Common myeloid progenitor, CD34-positive (primary cell): ENCODE results near the gene GTPBP6.
"Not testable (repeated sequence)": the region's sequence is repeated elsewhere in the genome, so short reads cannot be mapped to it uniquely, and the experiment has no call there.

Experiments
- CTCF ChIA-PET: fragments of 350-600 bp; sonication (Branson Sonifier 250); formaldehyde crosslinking; loops from one replicate; lab custom pipeline; 2021; ENCODE audit warnings: antibody characterized with exemption; lab: Charles Lee
- POLR2A ChIA-PET: fragments of 350-600 bp; sonication (Branson Sonifier 250); formaldehyde crosslinking; loops from one replicate; lab custom pipeline; 2021; ENCODE audit warnings: antibody characterized with exemption; lab: Charles Lee
- DNase-seq, 3 donors: peaks; one replicate each; pipeline versions ENCODE4 v3.0.0 to v3.0.0-alpha.2; 2013
- H3K27ac ChIP-seq, 2 experiments: 1 replicate in 1 of 2; 2 replicates in 1 of 2; pipeline ENCODE4 v1.7.0; 2013; ENCODE audit warnings: inconsistent platforms in 2 of 2, low read length in 2 of 2, mild to moderate bottlenecking in 2 of 2, low read depth in 1 of 2, moderate library complexity in 1 of 2; ENCODE audit not compliant: severe bottlenecking in 2 of 2, insufficient read depth in 1 of 2, poor library complexity in 1 of 2
- H3K27me3 ChIP-seq, 5 experiments: replicated peaks in 2 of 5; 1 replicate in 3 of 5; 2 replicates in 2 of 5; pipeline versions ENCODE4 v1.6.1 to v1.7.0; 2013; ENCODE audit warnings: low read length in 4 of 5, mild to moderate bottlenecking in 2 of 5, moderate library complexity in 2 of 5, inconsistent platforms in 1 of 5; ENCODE audit not compliant: insufficient read depth in 5 of 5, control insufficient read depth in 4 of 5
- H3K36me3 ChIP-seq, 4 experiments: 1 replicate in 2 of 4; 2 replicates in 2 of 4; pipeline versions ENCODE4 v1.6.1 to v1.7.0; 2013; ENCODE audit warnings: low read length in 3 of 4, control low read depth in 1 of 4, mild to moderate bottlenecking in 1 of 4; ENCODE audit not compliant: control insufficient read depth in 4 of 4, insufficient read depth in 4 of 4
- H3K4me1 ChIP-seq, 4 experiments: 1 replicate in 3 of 4; 2 replicates in 1 of 4; pipeline versions ENCODE4 v1.6.1 to v1.7.1; 2013; ENCODE audit warnings: low read length in 3 of 4, mild to moderate bottlenecking in 3 of 4, control low read depth in 1 of 4, inconsistent platforms in 1 of 4, moderate library complexity in 1 of 4; ENCODE audit not compliant: control insufficient read depth in 4 of 4, insufficient read depth in 4 of 4; ENCODE audit errors: control extremely low read depth in 1 of 4
- H3K4me3 ChIP-seq, 7 experiments: 1 replicate in 4 of 7; 2 replicates in 3 of 7; pipeline versions ENCODE4 v1.5.1 to v1.7.0; 2013; ENCODE audit warnings: mild to moderate bottlenecking in 7 of 7, low read length in 6 of 7, moderate library complexity in 6 of 7, inconsistent platforms in 2 of 7, low read depth in 2 of 7, control low read depth in 1 of 7; ENCODE audit not compliant: insufficient read depth in 4 of 7, control insufficient read depth in 1 of 7; ENCODE audit errors: extremely low read depth in 1 of 7
- H3K9me3 ChIP-seq, 5 experiments: 1 replicate in 4 of 5; 2 replicates in 1 of 5; pipeline versions ENCODE4 v1.6.1 to v1.7.1; 2013; ENCODE audit warnings: low read length in 4 of 5, mild to moderate bottlenecking in 2 of 5, inconsistent platforms in 1 of 5, low read depth in 1 of 5, moderate library complexity in 1 of 5; ENCODE audit not compliant: control insufficient read depth in 4 of 5, insufficient read depth in 2 of 5; ENCODE audit errors: control extremely low read depth in 1 of 5
- WGBS: methylation state at CpG from one replicate; pipeline ENCODE4 v1.1.5; 2013; ENCODE audit not compliant: insufficient coverage; 5-methylcytosine and 5-hydroxymethylcytosine counted together

GTPBP6 gene

GRCh38 chrX:259692-260355 is 58.8 kb downstream of the GTPBP6 start:
- POLR2A ChIA-PET: no interaction called here
- peaks cover 0 to 6% (median 0%) of the 10 kb centered on the region in 4 experiments for H3K4me1 ChIP-seq
- 72% methylated on average over 19 of the region's 21 CpGs for WGBS
- CTCF ChIA-PET: no interaction called here
- H3K9me3 ChIP-seq: no peaks in the 10 kb centered on the region
- H3K27ac ChIP-seq: no peak overlapping the region
- H3K4me3 ChIP-seq: peak overlapping the region in 1 of 7 experiments; percentile 37
- H3K36me3 ChIP-seq: no peaks in the 10 kb centered on the region
- DNase-seq: peak in 2 of 3 donors; percentile 58 to 63
- H3K27me3 ChIP-seq: no peaks in the 10 kb centered on the region

- Histone ChIP-seq H3K27me3 (no peaks in the 10 kb centered on the region), H3K4me3 (no peak overlapping the region), H3K27ac (no peak overlapping the region), H3K9me3 (peaks cover 0 to 5% (median 0%) of the 10 kb centered on the region in 5 experiments), H3K36me3 (no peaks in the 10 kb centered on the region), H3K4me1 (peaks cover 0 to 6% (median 0%) of the 10 kb centered on the region in 4 experiments)
- no peak for DNase-seq
- POLR2A ChIA-PET: no interaction called here
- CTCF ChIA-PET: no interaction called here
- WGBS: 90% methylated on average over 7 of the region's 8 CpGs
These were observed 60.1 kb downstream of the GTPBP6 start for GRCh38 chrX:258291-259040.

- 85% methylated on average over 15 of the region's 21 CpGs for WGBS
- DNase-seq: no peak
- Histone ChIP-seq H3K9me3 (peaks cover 0 to 5% (median 0%) of the 10 kb centered on the region in 5 experiments), H3K4me1 (peaks cover 0 to 6% (median 0%) of the 10 kb centered on the region in 4 experiments), H3K4me3 (no peak overlapping the region), H3K36me3 (no peaks in the 10 kb centered on the region), H3K27ac (no peak overlapping the region), H3K27me3 (no peaks in the 10 kb centered on the region)
- ChIA-PET POLR2A (no interaction called here), CTCF (no interaction called here)
These were observed 60.8 kb downstream of the GTPBP6 start for GRCh38 chrX:257681-258289.

GRCh38 chrX:257054-257453 is 61.5 kb downstream of the GTPBP6 start:
- H3K36me3 ChIP-seq, H3K4me3 ChIP-seq, H3K4me1 ChIP-seq, H3K27me3 ChIP-seq, H3K9me3 ChIP-seq, POLR2A ChIA-PET, H3K27ac ChIP-seq, DNase-seq, CTCF ChIA-PET: not testable (repeated sequence)
- 98% methylated on average over 14 of the region's 14 CpGs for WGBS

GRCh38 chrX:255923-256331 is 62.7 kb downstream of the GTPBP6 start:
- H3K27me3 ChIP-seq: no peaks in the 10 kb centered on the region
- no peaks in the 10 kb centered on the region for H3K36me3 ChIP-seq
- DNase-seq: no peak
- 88% methylated on average over 27 of the region's 28 CpGs for WGBS
- peaks cover 0 to 10% (median 0%) of the 10 kb centered on the region in 5 experiments for H3K9me3 ChIP-seq
- H3K4me3 ChIP-seq: no peak overlapping the region
- no peak overlapping the region for H3K27ac ChIP-seq
- ChIA-PET POLR2A (no interaction called here), CTCF (no interaction called here)
- peaks cover 0 to 4% (median 2%) of the 10 kb centered on the region in 4 experiments for H3K4me1 ChIP-seq
